GM12878 (cell line): ENCODE results near the gene SPTBN1. TPM values are rescaled to one million over a fixed set of nuclear protein-coding genes. Genes with fewer than 3 reads are reported as not detected.
A peak's percentile ranks its signal among the peaks of the same experiment; 100 is the strongest.

Experiments used
- BACH1 ChIP-seq: fragments of 450-650 bp; IDR thresholded peaks from 2 replicates; pipeline ENCODE4 v1.6.1; 2017; ENCODE audit warnings: mild to moderate bottlenecking, borderline replicate concordance
- CEBPB ChIP-seq, 2 experiments: fragments of 150-350 bp in 1 of 2; IDR thresholded peaks; 2 replicates each; pipeline ENCODE4 v1.6.1; 2012 to 2014; ENCODE audit warnings: low read depth in 2 of 2, low read length in 2 of 2, borderline replicate concordance in 1 of 2, inconsistent platforms in 1 of 2
- CHD1 ChIP-seq: IDR thresholded peaks from 2 replicates; pipeline ENCODE4 v1.6.1; 2012; ENCODE audit warnings: low read depth, low read length, improper control_type of control experiment
- HDGF ChIP-seq: fragments of 450-650 bp; IDR thresholded peaks from 2 replicates; pipeline ENCODE4 v1.6.1; 2016; ENCODE audit warnings: antibody characterized with exemption
- IKZF1 ChIP-seq: fragments of 450-650 bp; conservative IDR thresholded peaks from 2 replicates; pipeline ENCODE4 v1.6.1; 2017; ENCODE audit warnings: antibody characterized with exemption, mild to moderate bottlenecking
- IKZF2 ChIP-seq, 2 experiments: fragments of 450-650 bp; IDR thresholded peaks; 2 replicates each; pipeline ENCODE4 v1.6.1; 2017; ENCODE audit warnings: mild to moderate bottlenecking in 2 of 2, moderate library complexity in 2 of 2
- KDM1A ChIP-seq: fragments of 200-600 bp; sonication (generic); IDR thresholded peaks from 2 replicates; pipeline ENCODE4 v1.6.1; 2016; ENCODE audit warnings: borderline replicate concordance
- MTA2 ChIP-seq: fragments of 450-650 bp; IDR thresholded peaks from 2 replicates; pipeline ENCODE4 v1.6.1; 2016; ENCODE audit warnings: low read depth, mild to moderate bottlenecking, moderate library complexity
- MTA3 ChIP-seq: IDR thresholded peaks from 2 replicates; pipeline ENCODE4 v1.6.1; 2012; ENCODE audit warnings: low read length, inconsistent platforms, borderline replicate concordance
- MYC ChIP-seq: IDR thresholded peaks from 2 replicates; pipeline ENCODE4 v1.6.1; 2011; ENCODE audit warnings: mild to moderate bottlenecking, low read length, moderate library complexity, inconsistent platforms; ENCODE audit not compliant: insufficient read depth, insufficient replicate concordance, insufficient read length, severe bottlenecking
- NR2C1 ChIP-seq: fragments of 450-650 bp; IDR thresholded peaks from 2 replicates; pipeline ENCODE4 v1.6.1; 2017; ENCODE audit warnings: antibody characterized with exemption, mild to moderate bottlenecking, moderate library complexity
- RFX5 ChIP-seq: IDR thresholded peaks from 2 replicates; pipeline ENCODE4 v1.6.1; 2011; ENCODE audit warnings: low read depth, low read length, improper control_type of control experiment
- ZBED1 ChIP-seq: IDR thresholded peaks from 2 replicates; pipeline ENCODE4 v1.6.1; 2016; ENCODE audit warnings: borderline replicate concordance
- polyA plus RNA-seq, 11 experiments: library from polyadenylated mRNA; depleted of rRNA in 4 of 11; unstranded in 6 of 11; stranded (reverse) in 5 of 11; fragments of >200 nt; fragmentation: Nextera tagmentation in 4 of 11; fragmentation: Illumina TruSeq in 1 of 11; extraction: Ambion mirVana in 4 of 11; extraction: Trizol in 1 of 11; gene quantifications; 1 replicate in 1 of 11; 2 replicates in 10 of 11; pipeline versions ENCODE4 v1.2.1 to v1.2.3, GENCODE V29; 2011 to 2016; ENCODE audit warnings: inconsistent platforms in 2 of 11, missing spikeins in 2 of 11, low read depth in 1 of 11
- total RNA-seq, 4 experiments: library from RNA; depleted of rRNA in 3 of 4; stranded (reverse); fragments of >200 nt in 3 of 4; fragmentation: Illumina TruSeq in 1 of 4; extraction: Trizol in 1 of 4; gene quantifications; 2 replicates each; pipeline versions ENCODE4 v1.2.1 to v1.2.3, GENCODE V29; 2013 to 2021
- TF ChIP-seq, protein P1 (sequence below): fragments of 450-650 bp; IDR thresholded peaks from 2 replicates; pipeline ENCODE4 v1.6.1; 2017; ENCODE audit warnings: mild to moderate bottlenecking, moderate library complexity
- TF ChIP-seq, protein P2 (sequence below), 3 experiments: IDR thresholded peaks in 2 of 3; conservative IDR thresholded peaks in 1 of 3; 2 replicates each; pipeline ENCODE4 v1.5.1; 2011; ENCODE audit warnings: low read depth in 3 of 3, low read length in 3 of 3, mild to moderate bottlenecking in 3 of 3, control low read depth in 2 of 3, moderate library complexity in 2 of 3, inconsistent platforms in 1 of 3, mixed read lengths in 1 of 3; ENCODE audit not compliant: control insufficient read depth in 2 of 3, insufficient read depth in 1 of 3; ENCODE audit errors: extremely low read depth in 1 of 3
- TF ChIP-seq, protein P3 (sequence below): fragments of 450-650 bp; formaldehyde crosslinking; IDR thresholded peaks from 2 replicates; pipeline ENCODE4 v1.4.0; 2020; ENCODE audit warnings: mild to moderate bottlenecking, moderate library complexity
- TF ChIP-seq, protein P4 (sequence below): IDR thresholded peaks from 2 replicates; pipeline ENCODE4 v1.6.1; 2012; ENCODE audit warnings: low read depth, low read length, improper control_type of control experiment
- TF ChIP-seq, protein P5 (sequence below): IDR thresholded peaks from 2 replicates; pipeline ENCODE4 v1.6.1; 2011; ENCODE audit warnings: borderline replicate concordance, low read depth, mild to moderate bottlenecking, moderate library complexity, mixed read lengths, low read length; ENCODE audit not compliant: insufficient read depth; ENCODE audit errors: extremely low read length

Gene SPTBN1
- total and polyA plus RNA-seq, 10 of the 15 experiments (the other 5 are each of a cell fraction or from before 2014, with no cell fraction given) = 20.6 to 154 (median 76.7) TPM

DNA sequence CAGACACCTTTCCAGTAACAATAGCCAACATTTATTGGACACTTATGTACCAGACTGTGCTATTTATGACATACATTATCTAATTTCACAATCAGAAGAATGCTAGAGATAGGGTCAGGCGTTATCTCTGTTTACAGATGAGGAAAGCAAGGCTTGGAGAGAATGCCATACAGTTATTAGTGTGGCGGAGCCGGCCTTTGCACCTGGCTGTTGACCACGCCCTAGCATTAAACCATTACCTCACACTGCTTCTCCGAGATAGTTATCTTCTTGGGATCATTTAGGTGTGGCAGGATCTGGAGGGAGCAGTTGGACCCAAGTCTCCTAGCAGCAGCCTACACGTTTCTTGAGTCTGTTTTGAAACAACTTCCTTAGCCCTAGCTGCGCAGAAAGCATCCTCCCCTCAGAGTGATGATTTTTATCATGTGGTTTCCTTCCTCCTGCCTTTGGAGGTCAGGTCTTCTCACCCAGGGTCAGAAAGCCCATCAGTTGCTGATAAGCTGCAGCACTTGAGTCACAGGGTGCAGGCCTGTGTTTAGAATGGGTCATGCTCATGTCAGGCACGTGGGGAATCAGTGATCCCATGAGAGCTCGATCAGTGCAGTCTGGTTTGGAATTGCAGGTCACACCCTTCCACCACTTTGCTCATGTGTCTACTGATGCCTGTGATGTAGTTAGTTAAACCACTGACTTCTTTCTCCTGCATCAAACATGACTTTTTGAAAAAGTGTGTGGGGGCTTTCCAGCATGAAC, 118.2 kb downstream of the SPTBN1 start (continued):
- TF ChIP-seq, protein P1, sequence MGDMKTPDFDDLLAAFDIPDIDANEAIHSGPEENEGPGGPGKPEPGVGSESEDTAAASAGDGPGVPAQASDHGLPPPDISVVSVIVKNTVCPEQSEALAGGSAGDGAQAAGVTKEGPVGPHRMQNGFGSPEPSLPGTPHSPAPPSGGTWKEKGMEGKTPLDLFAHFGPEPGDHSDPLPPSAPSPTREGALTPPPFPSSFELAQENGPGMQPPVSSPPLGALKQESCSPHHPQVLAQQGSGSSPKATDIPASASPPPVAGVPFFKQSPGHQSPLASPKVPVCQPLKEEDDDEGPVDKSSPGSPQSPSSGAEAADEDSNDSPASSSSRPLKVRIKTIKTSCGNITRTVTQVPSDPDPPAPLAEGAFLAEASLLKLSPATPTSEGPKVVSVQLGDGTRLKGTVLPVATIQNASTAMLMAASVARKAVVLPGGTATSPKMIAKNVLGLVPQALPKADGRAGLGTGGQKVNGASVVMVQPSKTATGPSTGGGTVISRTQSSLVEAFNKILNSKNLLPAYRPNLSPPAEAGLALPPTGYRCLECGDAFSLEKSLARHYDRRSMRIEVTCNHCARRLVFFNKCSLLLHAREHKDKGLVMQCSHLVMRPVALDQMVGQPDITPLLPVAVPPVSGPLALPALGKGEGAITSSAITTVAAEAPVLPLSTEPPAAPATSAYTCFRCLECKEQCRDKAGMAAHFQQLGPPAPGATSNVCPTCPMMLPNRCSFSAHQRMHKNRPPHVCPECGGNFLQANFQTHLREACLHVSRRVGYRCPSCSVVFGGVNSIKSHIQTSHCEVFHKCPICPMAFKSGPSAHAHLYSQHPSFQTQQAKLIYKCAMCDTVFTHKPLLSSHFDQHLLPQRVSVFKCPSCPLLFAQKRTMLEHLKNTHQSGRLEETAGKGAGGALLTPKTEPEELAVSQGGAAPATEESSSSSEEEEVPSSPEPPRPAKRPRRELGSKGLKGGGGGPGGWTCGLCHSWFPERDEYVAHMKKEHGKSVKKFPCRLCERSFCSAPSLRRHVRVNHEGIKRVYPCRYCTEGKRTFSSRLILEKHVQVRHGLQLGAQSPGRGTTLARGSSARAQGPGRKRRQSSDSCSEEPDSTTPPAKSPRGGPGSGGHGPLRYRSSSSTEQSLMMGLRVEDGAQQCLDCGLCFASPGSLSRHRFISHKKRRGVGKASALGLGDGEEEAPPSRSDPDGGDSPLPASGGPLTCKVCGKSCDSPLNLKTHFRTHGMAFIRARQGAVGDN = peak; percentile 100
- TF ChIP-seq, protein P2, sequence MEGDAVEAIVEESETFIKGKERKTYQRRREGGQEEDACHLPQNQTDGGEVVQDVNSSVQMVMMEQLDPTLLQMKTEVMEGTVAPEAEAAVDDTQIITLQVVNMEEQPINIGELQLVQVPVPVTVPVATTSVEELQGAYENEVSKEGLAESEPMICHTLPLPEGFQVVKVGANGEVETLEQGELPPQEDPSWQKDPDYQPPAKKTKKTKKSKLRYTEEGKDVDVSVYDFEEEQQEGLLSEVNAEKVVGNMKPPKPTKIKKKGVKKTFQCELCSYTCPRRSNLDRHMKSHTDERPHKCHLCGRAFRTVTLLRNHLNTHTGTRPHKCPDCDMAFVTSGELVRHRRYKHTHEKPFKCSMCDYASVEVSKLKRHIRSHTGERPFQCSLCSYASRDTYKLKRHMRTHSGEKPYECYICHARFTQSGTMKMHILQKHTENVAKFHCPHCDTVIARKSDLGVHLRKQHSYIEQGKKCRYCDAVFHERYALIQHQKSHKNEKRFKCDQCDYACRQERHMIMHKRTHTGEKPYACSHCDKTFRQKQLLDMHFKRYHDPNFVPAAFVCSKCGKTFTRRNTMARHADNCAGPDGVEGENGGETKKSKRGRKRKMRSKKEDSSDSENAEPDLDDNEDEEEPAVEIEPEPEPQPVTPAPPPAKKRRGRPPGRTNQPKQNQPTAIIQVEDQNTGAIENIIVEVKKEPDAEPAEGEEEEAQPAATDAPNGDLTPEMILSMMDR (IDR thresholded peaks at IDR 0.05 in 2 of 3, conservative IDR thresholded peaks at IDR 0.05 in 1 of 3; ENCODE audit: control insufficient read depth in 2 of 3, extremely low read depth in 1 of 3, insufficient read depth in 1 of 3, low read depth in 3 of 3, low read length in 3 of 3) = no peak
- TF ChIP-seq BACH1 = peak; percentile 15; the same call in 1 of the 2 replicates
- no peak for TF ChIP-seq MTA3
- TF ChIP-seq CEBPB (IDR thresholded peaks at IDR 0.05; ENCODE audit: borderline replicate concordance in 1 of 2, low read depth in 2 of 2, low read length in 2 of 2) = no peak
- TF ChIP-seq NR2C1 = peak; percentile 55; the same call in 1 of the 2 replicates
- no peak for TF ChIP-seq RFX5
- no peak for TF ChIP-seq KDM1A
- peak; percentile 27 for TF ChIP-seq MYC
- TF ChIP-seq, protein P3, sequence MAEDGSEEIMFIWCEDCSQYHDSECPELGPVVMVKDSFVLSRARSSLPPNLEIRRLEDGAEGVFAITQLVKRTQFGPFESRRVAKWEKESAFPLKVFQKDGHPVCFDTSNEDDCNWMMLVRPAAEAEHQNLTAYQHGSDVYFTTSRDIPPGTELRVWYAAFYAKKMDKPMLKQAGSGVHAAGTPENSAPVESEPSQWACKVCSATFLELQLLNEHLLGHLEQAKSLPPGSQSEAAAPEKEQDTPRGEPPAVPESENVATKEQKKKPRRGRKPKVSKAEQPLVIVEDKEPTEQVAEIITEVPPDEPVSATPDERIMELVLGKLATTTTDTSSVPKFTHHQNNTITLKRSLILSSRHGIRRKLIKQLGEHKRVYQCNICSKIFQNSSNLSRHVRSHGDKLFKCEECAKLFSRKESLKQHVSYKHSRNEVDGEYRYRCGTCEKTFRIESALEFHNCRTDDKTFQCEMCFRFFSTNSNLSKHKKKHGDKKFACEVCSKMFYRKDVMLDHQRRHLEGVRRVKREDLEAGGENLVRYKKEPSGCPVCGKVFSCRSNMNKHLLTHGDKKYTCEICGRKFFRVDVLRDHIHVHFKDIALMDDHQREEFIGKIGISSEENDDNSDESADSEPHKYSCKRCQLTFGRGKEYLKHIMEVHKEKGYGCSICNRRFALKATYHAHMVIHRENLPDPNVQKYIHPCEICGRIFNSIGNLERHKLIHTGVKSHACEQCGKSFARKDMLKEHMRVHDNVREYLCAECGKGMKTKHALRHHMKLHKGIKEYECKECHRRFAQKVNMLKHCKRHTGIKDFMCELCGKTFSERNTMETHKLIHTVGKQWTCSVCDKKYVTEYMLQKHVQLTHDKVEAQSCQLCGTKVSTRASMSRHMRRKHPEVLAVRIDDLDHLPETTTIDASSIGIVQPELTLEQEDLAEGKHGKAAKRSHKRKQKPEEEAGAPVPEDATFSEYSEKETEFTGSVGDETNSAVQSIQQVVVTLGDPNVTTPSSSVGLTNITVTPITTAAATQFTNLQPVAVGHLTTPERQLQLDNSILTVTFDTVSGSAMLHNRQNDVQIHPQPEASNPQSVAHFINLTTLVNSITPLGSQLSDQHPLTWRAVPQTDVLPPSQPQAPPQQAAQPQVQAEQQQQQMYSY = no peak
- TF ChIP-seq MTA2 = peak; percentile 63; the same call in 1 of the 2 replicates
- TF ChIP-seq, protein P4, sequence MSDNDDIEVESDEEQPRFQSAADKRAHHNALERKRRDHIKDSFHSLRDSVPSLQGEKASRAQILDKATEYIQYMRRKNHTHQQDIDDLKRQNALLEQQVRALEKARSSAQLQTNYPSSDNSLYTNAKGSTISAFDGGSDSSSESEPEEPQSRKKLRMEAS = peak; percentile 82
- TF ChIP-seq, protein P5, sequence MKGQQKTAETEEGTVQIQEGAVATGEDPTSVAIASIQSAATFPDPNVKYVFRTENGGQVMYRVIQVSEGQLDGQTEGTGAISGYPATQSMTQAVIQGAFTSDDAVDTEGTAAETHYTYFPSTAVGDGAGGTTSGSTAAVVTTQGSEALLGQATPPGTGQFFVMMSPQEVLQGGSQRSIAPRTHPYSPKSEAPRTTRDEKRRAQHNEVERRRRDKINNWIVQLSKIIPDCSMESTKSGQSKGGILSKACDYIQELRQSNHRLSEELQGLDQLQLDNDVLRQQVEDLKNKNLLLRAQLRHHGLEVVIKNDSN = peak; percentile 31
- TF ChIP-seq IKZF1 = peak; percentile 74
- peak; percentile 63 to 80; a peak in 3 of 4 replicates for TF ChIP-seq IKZF2 (IDR thresholded peaks at IDR 0.05)
- peak; percentile 39; the same call in 1 of the 2 replicates for TF ChIP-seq ZBED1
- no peak for TF ChIP-seq CHD1
- no peak for TF ChIP-seq HDGF
